Retinal pigment epithelial cell (primary cell): Measurements from ENCODE around the gene TUBB2B.

Experiments used
- DNase-seq: peaks from one replicate; pipeline ENCODE4 v3.0.0-alpha.2; 2010; ENCODE audit warnings: low read depth
- H3K4me3 ChIP-seq: 2 replicates; pipeline ENCODE4 v1.5.1; 2011; ENCODE audit warnings: mild to moderate bottlenecking, low read length, control low read depth, moderate library complexity
- CTCF ChIP-seq: conservative IDR thresholded peaks from 2 replicates; pipeline ENCODE4 v1.5.1; 2011; ENCODE audit warnings: low read depth, low read length, control low read depth, inconsistent platforms

TUBB2B gene

DNA sequence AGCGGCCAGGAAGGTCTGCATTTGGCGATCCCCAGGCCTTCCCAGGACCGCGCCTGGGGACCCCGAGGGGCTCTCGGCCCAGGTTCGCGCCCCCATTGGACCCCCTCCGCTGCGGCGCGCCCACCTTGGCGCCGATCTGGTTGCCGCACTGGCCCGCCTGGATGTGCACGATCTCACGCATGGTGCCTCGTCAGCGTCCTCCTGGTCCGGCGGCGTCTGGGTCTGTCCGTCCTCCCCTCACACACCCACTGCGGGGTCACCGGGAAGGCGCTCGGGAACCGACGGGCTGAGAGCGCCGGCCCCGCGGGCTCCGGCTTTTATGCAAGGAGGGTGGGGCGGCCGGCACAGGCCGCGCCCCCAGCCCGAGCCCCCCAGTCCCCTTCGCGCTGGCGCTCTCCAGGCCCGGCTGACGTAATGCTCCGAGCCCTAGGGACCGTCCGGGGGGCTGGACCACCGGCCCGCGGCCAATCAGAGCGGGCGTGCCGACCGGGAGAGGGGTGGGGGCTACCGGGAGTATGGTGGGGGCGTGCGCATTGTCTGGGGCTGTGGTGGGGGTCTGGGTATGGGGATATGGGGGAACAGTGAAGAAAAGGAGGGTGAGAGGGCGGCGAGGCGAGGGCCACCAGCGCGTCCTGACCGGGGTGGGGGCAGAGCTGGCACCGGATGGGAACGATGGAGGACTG, at the start of gene TUBB2B:
TSS of gene TUBB2B (minus strand) at position 291 of the 683 bp plus-strand sequence. CDS start at position 181, 110 bp downstream.
- peak within 1 kb of the TSS; percentile 57 for H3K4me3 ChIP-seq
- DNase-seq, result no peak
- no peak for TF ChIP-seq CTCF

DNA sequence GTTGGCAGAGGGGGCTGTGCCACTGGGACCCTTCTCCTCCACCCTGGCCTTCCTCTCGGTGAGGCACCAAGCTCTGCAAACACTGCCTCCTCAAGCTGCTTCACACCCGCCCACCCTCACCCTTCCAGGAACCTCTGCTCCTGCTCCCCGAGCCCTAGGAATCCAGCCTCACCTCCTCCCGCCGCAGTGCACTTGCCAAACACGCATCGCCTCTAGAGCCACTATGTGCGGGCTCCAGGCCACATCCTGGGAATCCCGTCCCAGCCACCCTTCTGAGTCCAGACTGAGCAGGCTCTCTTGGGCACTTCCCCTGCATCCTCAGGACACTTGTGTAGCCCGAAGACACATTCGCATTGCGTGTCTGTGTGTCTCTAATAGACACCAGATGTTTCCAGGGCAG, 49.8 kb upstream of the TUBB2B start:
- DNase-seq, result no peak
- H3K4me3 ChIP-seq, result no peak overlapping the region
- no peak for TF ChIP-seq CTCF

DNA sequence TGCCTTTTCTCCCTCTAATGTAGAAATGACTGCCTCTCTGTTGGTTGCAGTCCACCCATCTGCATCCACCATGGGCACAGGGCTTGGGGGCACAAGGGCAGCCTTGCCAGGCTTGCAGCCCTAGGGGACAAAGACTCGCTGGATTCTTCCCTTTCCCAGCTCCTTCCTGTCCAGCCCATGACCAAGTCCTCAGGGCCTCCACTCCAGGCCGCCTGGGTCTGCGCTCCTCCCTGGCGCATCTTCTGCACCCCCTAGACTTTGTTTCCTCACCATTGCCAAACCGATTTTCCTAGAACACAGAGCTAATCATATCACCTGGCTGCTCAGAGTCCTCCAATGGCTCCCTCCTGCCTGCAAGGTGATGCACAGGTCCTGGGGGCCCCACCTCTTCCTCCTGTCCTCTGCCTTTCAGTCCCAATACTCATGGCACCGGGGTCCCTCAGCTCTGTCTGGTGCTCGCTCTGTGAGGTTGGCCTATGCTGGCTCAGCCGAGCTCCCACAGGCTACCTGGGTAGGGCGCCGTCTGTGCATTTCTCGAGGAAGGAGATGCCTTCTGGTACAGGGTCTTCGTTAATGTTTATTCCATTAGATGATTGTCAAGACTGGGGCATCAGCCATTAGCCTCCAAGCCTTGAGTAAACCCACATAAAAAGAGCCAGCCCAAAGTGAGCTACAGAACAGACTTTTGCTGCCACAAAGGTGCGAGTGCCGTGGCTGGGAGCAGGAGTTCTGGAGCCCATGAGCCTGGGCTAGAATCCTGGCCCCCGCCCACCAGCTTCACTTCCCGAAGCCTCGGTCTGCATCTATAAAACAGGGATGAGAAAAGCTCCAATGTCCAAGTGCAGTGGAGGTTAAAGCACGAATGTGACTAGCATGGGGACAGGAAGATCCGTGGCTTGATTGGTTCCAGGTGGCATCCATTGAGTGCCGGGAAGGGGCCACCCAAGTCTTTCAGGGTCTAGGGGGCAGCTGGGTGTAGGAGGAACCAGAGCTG, 49.0 kb upstream of the TUBB2B start:
- no peak overlapping the region for H3K4me3 ChIP-seq
- TF ChIP-seq CTCF, result no peak

GRCh38 chr6:3273707-3274521, 46.5 kb upstream of the TUBB2B start:
- DNase-seq, result no peak
- H3K4me3 ChIP-seq, result no peak overlapping the region

More for the DNA sequence above, 49.0 kb upstream of the TUBB2B start:
- DNase-seq, result no peak

DNA sequence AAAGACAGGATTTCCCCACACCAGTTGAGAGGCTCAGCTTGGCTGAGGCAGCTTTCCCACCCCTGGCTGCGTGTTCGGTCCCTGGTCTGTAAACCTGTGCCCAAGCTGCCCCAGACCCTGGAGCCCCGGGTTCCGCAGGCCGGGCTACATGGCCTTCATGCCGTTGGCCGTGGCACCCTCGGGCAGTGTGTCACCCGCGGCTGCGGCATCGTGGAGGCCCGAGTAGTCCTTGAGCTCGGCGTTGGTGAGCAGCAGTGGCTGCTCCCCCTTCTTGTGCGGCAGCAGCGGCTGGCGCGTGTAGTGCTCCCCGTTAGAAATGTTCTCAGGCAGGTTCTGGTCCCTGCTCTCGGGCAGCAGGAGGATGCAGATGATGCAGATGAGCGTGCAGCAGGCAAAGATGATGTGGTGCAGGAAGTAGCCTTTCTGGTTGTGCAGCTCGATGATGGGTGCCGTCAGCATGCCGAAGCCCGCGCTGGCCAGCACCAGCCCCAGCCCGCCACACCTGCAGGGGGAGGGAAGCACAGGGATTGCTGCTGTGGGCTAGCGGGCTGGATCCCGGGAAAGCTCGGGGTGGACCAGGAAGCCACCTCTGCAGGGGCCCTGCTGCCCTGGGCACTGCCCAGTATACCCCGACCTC, 45.6 kb upstream of the TUBB2B start:
- no peak for TF ChIP-seq CTCF
- no peak overlapping the region for H3K4me3 ChIP-seq
- no peak for DNase-seq

More at GRCh38 chr6:3273707-3274521, 46.5 kb upstream of the TUBB2B start:
- TF ChIP-seq CTCF, result no peak

DNA sequence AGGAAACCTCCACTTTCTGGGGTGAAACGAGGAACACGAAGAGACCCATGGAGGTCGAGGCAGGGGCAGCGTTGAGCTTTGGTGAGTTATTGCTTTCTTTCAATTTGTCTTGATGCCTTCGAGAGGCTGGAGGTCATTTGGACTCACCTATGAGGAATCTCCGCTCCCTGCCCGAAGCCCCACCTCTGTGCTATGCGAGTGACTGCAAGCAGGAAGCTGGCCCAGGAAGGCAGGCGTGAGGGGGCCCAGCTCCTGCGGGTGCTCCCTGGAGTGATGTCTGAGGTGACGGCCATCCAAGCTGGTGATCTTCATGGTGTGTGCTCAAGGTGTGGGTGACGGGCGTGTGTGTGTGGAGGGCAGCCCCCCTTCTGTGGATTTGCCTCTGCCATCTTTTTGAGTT, 44.3 kb upstream of the TUBB2B start:
- H3K4me3 ChIP-seq, result no peak overlapping the region
- DNase-seq, result no peak
- no peak for TF ChIP-seq CTCF
